Measurements from ENCODE around the gene RABGAP1L.

RABGAP1L gene

GRCh38 chr1:174747613-174748012 is 588.3 kb downstream of the RABGAP1L start:
- H3K27ac ChIP-seq, result no peak overlapping the region
- TF ChIP-seq CTCF (conservative IDR thresholded peaks at IDR 0.05), result peak; percentile 61
- no peak for TF ChIP-seq ZFX (IDR thresholded peaks at IDR 0.05)

- no peak overlapping the region for H3K27ac ChIP-seq
- TF ChIP-seq ZFX (IDR thresholded peaks at IDR 0.05) (no peak), CTCF (conservative IDR thresholded peaks at IDR 0.05) (no peak)
These were observed 589.3 kb downstream of the RABGAP1L start for GRCh38 chr1:174748586-174748985.

- H3K27ac ChIP-seq, result no peak overlapping the region
- TF ChIP-seq CTCF (conservative IDR thresholded peaks at IDR 0.05), result no peak
- no peak for TF ChIP-seq ZFX (IDR thresholded peaks at IDR 0.05)
These were observed 593.8 kb downstream of the RABGAP1L start for GRCh38 chr1:174753131-174753530.

- TF ChIP-seq CTCF (conservative IDR thresholded peaks at IDR 0.05) (no peak), ZFX (IDR thresholded peaks at IDR 0.05) (no peak)
- no peak overlapping the region for H3K27ac ChIP-seq
These were observed 602.0 kb downstream of the RABGAP1L start for GRCh38 chr1:174761335-174761734.

GRCh38 chr1:174761901-174762585 is 602.7 kb downstream of the RABGAP1L start:
- H3K27ac ChIP-seq, result no peak overlapping the region
- TF ChIP-seq CTCF (conservative IDR thresholded peaks at IDR 0.05) (no peak), ZFX (IDR thresholded peaks at IDR 0.05) (no peak)

GRCh38 chr1:174764191-174764590 is 604.9 kb downstream of the RABGAP1L start:
- TF ChIP-seq CTCF (conservative IDR thresholded peaks at IDR 0.05), result no peak
- TF ChIP-seq ZFX (IDR thresholded peaks at IDR 0.05), result no peak
- no peak overlapping the region for H3K27ac ChIP-seq

GRCh38 chr1:174766727-174767126 is 607.4 kb downstream of the RABGAP1L start:
- H3K27ac ChIP-seq, result no peak overlapping the region
- no peak for TF ChIP-seq ZFX (IDR thresholded peaks at IDR 0.05)

- TF ChIP-seq CTCF (conservative IDR thresholded peaks at IDR 0.05) (no peak), ZFX (IDR thresholded peaks at IDR 0.05) (no peak)
These were observed 609.2 kb downstream of the RABGAP1L start for GRCh38 chr1:174768516-174768915.

More at GRCh38 chr1:174768516-174768915, 609.2 kb downstream of the RABGAP1L start:
- H3K27ac ChIP-seq, result no peak overlapping the region

All from C4-2B (cell line).